ENCODE measurements around the gene CCND1.

GRCh38 chr11:69663326-69663725, 22.4 kb downstream of the CCND1 start:
- TF ChIP-seq POLR2AphosphoS5 (IDR thresholded peaks at IDR 0.05) (no peak), CTCF (IDR thresholded peaks at IDR 0.05 in 8 of 11, conservative IDR thresholded peaks at IDR 0.05 in 3 of 11) (no peak)
